ENCODE results near the gene PMEL.

DNA sequence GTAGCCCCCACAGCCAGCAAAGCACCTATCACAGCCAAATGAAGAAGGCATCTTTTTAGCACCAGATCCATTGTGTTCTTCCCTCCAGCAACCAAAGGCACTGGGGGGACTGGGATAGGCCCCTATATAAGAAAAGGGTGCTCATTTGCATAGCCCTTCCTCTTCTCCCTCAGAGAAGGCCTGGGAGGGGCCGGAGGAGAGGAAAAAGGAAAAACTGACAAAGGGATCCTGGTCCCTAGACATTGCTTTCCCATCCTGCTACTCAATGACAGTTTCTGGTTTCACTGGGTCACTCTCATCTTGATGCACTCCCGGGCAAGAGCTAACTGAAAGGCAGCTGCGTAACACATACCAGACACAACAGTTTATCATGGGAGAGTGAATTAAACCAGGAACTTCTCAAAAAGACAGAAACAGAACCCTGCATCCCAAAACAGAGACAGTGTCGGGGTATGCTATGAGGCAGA lies at the start of gene PMEL:
- TF ChIP-seq, protein P1, sequence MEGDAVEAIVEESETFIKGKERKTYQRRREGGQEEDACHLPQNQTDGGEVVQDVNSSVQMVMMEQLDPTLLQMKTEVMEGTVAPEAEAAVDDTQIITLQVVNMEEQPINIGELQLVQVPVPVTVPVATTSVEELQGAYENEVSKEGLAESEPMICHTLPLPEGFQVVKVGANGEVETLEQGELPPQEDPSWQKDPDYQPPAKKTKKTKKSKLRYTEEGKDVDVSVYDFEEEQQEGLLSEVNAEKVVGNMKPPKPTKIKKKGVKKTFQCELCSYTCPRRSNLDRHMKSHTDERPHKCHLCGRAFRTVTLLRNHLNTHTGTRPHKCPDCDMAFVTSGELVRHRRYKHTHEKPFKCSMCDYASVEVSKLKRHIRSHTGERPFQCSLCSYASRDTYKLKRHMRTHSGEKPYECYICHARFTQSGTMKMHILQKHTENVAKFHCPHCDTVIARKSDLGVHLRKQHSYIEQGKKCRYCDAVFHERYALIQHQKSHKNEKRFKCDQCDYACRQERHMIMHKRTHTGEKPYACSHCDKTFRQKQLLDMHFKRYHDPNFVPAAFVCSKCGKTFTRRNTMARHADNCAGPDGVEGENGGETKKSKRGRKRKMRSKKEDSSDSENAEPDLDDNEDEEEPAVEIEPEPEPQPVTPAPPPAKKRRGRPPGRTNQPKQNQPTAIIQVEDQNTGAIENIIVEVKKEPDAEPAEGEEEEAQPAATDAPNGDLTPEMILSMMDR (IDR thresholded peaks at IDR 0.05; ENCODE audit: low read length) = no peak
- TF ChIP-seq EZH2 (optimal IDR thresholded peaks at IDR 0.05; ENCODE audit: low read depth, low read length) (no peak), EZH2phosphoT487 (IDR thresholded peaks at IDR 0.05; ENCODE audit: low read length) (no peak)
